ENCODE results near the gene AP2B1. TPM values are rescaled to one million over a fixed set of nuclear protein-coding genes. Genes with fewer than 3 reads are reported as not detected.
A peak's percentile ranks its signal among the peaks of the same experiment; 100 is the strongest.

AP2B1 gene
- polyA plus RNA-seq, 1 of the 3 experiments (the other 2 are of a cell fraction), result 97.8 TPM

DNA sequence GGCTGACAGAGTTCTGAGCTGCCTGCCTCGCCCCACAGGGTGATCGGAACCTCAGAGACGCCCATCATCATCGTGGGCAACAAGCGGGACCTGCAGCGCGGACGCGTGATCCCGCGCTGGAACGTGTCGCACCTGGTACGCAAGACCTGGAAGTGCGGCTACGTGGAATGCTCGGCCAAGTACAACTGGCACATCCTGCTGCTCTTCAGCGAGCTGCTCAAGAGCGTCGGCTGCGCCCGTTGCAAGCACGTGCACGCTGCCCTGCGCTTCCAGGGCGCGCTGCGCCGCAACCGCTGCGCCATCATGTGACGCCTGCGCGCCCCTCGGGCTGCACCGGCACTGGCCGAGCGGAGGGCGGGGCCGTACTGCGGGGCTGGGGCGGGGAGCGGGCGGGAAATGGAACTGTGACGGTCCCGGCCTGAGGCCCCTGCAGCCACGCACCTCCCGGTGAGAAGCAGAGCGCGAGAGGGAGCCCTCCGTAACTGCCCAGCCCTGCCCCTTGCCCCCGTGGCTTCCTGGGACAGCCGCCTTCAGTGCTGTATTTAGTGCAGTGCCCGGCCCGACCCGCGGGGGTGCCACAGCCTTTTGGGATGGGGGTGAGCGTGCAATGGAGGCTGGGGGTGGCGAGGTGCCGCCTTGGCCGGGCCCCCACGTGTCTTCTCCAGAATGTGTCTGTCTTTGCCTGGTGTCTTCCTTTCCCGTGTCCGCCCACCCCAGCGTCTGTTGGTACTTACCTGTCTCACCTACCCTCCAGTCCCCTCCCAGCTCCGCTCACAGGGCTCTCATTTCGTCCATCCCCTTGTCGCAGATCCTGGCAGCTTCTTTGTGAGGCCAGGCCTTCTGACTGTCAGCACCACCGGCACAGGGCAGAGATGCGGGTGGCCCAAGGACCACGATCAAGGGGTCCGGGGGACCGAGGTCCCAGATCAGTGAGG, 154.1 kb downstream of the AP2B1 start:
- H3K27ac ChIP-seq (ENCODE audit: low read depth in 2 of 2, low read length in 1 of 2), result no peak overlapping the region
- H3K27me3 ChIP-seq (ENCODE audit: insufficient read depth), result no peaks in the 10 kb centered on the region; the same call in 1 of the 2 replicates
- no peak overlapping the region for H3K9ac ChIP-seq
- H2AFZ ChIP-seq (ENCODE audit: low read depth), result no peak overlapping the region
- H3K9me3 ChIP-seq, result no peaks in the 10 kb centered on the region
- WGBS (ENCODE audit: low lambda C conversion rate), result 73% methylated on average over 33 of the region's 73 CpGs
- no peak overlapping the region for H3K4me3 ChIP-seq (ENCODE audit: low read depth in 2 of 2, low read length in 1 of 2)
- H3K9me2 ChIP-seq, result no peaks in the 10 kb centered on the region
- POLR2A ChIA-PET, result interaction anchor here (1.6 kb wide), 1 partner anchor 68 kb away, joined by 5 read pairs; the partner anchor contains the start of gene TAF15
- no peak overlapping the region for H3K4me2 ChIP-seq
- no peaks in the 10 kb centered on the region for H4K20me1 ChIP-seq (ENCODE audit: insufficient read depth)
- TF ChIP-seq, protein P1, sequence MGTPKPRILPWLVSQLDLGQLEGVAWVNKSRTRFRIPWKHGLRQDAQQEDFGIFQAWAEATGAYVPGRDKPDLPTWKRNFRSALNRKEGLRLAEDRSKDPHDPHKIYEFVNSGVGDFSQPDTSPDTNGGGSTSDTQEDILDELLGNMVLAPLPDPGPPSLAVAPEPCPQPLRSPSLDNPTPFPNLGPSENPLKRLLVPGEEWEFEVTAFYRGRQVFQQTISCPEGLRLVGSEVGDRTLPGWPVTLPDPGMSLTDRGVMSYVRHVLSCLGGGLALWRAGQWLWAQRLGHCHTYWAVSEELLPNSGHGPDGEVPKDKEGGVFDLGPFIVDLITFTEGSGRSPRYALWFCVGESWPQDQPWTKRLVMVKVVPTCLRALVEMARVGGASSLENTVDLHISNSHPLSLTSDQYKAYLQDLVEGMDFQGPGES (IDR thresholded peaks at IDR 0.05; ENCODE audit: low read depth, low read length), result no peak
- TF ChIP-seq CHD2 (IDR thresholded peaks at IDR 0.05; ENCODE audit: low read length, partially characterized antibody) (no peak), GABPA (IDR thresholded peaks at IDR 0.05; ENCODE audit: low read depth) (no peak), MXI1 (IDR thresholded peaks at IDR 0.05; ENCODE audit: low read depth, low read length) (no peak), EP300 (IDR thresholded peaks at IDR 0.05; ENCODE audit: borderline replicate concordance in 1 of 2, low read depth in 1 of 2, low read length in 1 of 2) (no peak), YY1 (IDR thresholded peaks at IDR 0.05; ENCODE audit: low read depth) (no peak), GATA2 (CRISPR knock-in tag; IDR thresholded peaks at IDR 0.05) (no peak), POLR2AphosphoS5 (IDR thresholded peaks at IDR 0.05; ENCODE audit: low read depth, low read length) (no peak), RAD21 (IDR thresholded peaks at IDR 0.05; ENCODE audit: low read length) (no peak), TCF12 (IDR thresholded peaks at IDR 0.05) (no peak), RFX5 (IDR thresholded peaks at IDR 0.05; ENCODE audit: low read length) (no peak), EZH2phosphoT487 (IDR thresholded peaks at IDR 0.05; ENCODE audit: borderline replicate concordance, low read depth) (no peak), FOXM1 (IDR thresholded peaks at IDR 0.05; ENCODE audit: low read depth) (no peak)
- TF ChIP-seq, protein P2, sequence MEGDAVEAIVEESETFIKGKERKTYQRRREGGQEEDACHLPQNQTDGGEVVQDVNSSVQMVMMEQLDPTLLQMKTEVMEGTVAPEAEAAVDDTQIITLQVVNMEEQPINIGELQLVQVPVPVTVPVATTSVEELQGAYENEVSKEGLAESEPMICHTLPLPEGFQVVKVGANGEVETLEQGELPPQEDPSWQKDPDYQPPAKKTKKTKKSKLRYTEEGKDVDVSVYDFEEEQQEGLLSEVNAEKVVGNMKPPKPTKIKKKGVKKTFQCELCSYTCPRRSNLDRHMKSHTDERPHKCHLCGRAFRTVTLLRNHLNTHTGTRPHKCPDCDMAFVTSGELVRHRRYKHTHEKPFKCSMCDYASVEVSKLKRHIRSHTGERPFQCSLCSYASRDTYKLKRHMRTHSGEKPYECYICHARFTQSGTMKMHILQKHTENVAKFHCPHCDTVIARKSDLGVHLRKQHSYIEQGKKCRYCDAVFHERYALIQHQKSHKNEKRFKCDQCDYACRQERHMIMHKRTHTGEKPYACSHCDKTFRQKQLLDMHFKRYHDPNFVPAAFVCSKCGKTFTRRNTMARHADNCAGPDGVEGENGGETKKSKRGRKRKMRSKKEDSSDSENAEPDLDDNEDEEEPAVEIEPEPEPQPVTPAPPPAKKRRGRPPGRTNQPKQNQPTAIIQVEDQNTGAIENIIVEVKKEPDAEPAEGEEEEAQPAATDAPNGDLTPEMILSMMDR (IDR thresholded peaks at IDR 0.05), result no peak
- TF ChIP-seq, protein P3, sequence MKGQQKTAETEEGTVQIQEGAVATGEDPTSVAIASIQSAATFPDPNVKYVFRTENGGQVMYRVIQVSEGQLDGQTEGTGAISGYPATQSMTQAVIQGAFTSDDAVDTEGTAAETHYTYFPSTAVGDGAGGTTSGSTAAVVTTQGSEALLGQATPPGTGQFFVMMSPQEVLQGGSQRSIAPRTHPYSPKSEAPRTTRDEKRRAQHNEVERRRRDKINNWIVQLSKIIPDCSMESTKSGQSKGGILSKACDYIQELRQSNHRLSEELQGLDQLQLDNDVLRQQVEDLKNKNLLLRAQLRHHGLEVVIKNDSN (IDR thresholded peaks at IDR 0.05; ENCODE audit: borderline replicate concordance, low read depth), result no peak
- TF ChIP-seq, protein P4, sequence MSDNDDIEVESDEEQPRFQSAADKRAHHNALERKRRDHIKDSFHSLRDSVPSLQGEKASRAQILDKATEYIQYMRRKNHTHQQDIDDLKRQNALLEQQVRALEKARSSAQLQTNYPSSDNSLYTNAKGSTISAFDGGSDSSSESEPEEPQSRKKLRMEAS (IDR thresholded peaks at IDR 0.05; ENCODE audit: low read depth), result no peak
- TF ChIP-seq, protein P5, sequence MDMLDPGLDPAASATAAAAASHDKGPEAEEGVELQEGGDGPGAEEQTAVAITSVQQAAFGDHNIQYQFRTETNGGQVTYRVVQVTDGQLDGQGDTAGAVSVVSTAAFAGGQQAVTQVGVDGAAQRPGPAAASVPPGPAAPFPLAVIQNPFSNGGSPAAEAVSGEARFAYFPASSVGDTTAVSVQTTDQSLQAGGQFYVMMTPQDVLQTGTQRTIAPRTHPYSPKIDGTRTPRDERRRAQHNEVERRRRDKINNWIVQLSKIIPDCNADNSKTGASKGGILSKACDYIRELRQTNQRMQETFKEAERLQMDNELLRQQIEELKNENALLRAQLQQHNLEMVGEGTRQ (IDR thresholded peaks at IDR 0.05; ENCODE audit: borderline replicate concordance, low read depth, low read length), result no peak
- H3F3A ChIP-seq (replicated peaks; ENCODE audit: insufficient read depth), result no peaks in the 10 kb centered on the region
- CTCF ChIA-PET, result interaction anchor here (0.6 to 3.1 kb wide), 5 partner anchors 23 to 186 kb away, joined by 3 to 22 read pairs (median 4); no protein-coding TSS in a partner anchor
- no peaks in the 10 kb centered on the region for H3K79me2 ChIP-seq (ENCODE audit: insufficient read depth)
- no peaks in the 10 kb centered on the region; a peak in 1 of 4 replicates for H3K4me1 ChIP-seq (ENCODE audit: control insufficient read depth in 1 of 2, insufficient read depth in 2 of 2, low read depth in 1 of 2, low read length in 1 of 2)
- no peaks in the 10 kb centered on the region for H3K36me3 ChIP-seq (replicated peaks in 1 of 2; ENCODE audit: control insufficient read depth in 1 of 2, insufficient read depth in 2 of 2, low read length in 1 of 2)
- peak; percentile 74 for DNase-seq
